GF-D8 (cell line): ENCODE measurements around the gene CXCL9.
"Not testable (repeated sequence)": the region's sequence is repeated elsewhere in the genome, so short reads cannot be mapped to it uniquely, and the experiment has no call there.

Experiments
- DNase-seq: peaks from one replicate; lab custom pipeline; 2025; lab: John Stamatoyannopoulos, UW

The CXCL9 gene

DNA sequence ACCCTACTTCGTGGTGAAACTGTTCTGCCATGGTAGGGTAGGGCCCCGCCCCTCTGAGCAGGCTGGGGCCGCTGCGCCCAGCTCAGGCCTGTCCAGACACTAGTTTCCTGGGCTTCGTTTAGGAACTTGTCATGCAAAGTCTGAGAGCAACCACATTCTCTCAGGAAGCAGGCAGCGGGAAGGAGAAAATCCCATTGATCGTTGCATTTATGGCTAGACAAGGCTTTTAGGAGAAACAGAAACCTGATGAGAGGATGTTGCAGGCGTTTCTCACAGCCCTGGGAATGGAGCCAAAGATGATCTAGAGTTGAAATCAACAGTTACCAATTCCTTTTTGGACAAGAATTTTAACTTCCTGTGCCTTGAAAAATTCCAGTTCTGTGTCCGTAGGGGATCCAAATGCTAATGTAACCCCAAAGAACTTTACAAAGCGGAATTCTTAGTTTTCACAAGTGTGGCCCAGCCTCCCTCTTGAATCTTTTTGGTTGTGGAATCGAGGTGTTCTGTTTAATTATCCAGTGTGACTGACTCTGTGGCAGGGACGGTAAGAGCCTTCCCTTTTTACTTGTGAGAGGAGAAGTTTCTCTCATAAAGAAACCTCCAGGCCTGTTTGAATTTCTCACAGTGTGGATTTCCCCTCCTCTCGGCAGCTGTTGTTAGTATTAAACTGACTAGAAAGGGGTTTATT lies 4.5 kb upstream of the CXCL9 start:
- DNase-seq, result no peak

DNA sequence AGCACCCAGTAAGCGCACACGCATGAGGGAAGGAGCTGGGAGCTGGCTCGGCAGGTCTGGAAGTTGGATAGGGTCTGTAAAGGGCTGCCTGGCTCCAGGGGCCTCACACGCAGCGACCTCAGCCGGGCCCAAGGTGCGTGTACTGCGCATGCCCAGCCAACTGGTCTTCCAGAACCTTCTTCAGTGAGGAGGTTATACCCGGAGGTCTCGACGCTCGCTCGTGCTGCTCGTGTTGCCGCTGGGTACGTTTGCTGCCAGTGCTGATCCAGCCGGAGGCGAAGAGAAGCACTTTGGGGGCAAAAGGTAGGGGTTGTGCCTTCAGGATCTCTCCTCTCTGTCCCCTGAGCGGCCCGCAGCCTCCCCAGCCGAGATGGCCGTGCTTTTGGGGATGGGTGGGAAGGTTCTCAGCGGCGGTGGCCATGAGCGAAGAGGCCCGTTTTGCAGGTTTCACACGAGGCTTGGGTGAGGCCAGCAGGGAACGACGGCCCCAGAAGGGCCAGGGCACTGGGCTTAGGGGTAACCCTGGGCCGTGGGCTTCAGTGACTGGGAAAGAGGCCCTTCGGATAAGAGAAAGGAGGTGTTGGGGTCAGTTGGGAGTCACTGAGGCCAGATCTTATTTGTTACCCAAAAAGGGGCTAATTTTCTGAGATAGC lies 3.8 kb upstream of the CXCL9 start:
- DNase-seq, result no peak

DNA sequence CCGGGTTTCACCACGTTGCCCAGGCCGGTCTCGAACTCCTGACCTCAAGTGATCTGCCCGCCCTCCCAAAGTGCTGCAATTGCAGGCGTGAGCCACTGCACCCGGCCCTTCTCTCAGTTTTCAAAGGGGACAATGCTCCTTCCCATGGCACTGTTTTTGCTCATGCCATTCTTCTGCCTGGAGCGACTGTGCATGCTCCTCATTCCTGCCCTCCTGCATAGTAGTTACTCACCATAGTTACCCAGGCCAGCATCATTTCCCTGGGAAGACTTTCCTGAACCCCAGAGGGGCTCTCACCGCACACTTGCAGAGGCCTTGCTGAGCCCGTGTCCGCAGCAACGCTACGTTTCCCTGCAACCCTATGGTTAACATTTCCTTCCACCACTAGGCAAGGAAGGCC lies 3.3 kb upstream of the CXCL9 start:
- no peak for DNase-seq

DNA sequence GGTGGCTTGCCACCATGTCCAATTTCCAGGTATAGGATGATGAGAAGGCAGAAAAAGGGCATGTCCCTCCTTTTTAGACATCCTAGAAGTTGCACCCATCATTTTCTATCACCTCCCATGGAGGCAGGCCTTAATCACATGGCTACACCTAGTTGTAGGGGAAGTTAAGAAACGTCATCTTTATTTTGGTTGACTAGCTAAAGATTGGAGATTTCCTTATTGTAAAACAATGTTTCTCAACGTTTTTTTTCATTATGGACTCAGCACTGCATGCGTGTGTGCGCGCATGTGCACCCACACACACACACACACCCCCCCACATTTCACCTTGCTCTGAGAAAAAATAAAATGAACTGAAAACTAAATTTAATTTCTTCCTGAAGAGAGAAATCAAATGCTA lies 2.0 kb upstream of the CXCL9 start:
- no peak for DNase-seq

- DNase-seq, result no peak
Observed at GRCh38 chr4:76003620-76004019, 3.7 kb downstream of the CXCL9 start.

DNA sequence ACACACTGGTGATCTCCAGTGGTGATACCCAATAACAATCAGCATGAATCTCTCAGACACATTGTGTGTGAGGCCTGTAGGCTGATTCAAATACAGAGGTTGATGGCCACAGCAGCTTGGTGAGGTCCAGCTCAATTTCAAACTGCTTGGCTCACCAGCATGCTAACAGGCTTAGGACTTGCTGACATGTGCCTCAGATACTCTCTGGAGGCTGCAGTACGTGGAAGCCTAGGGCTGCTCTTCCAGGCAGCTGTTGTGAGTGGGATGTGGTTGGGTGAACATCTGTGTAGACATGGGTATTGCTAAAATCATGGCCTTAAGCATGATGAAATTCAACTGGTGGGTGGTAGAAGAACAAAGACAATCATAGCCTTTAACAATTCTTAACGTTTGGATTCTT lies 4.3 kb downstream of the CXCL9 start:
- peak; percentile 96 for DNase-seq

GRCh38 chr4:76002176-76002575 lies 5.1 kb downstream of the CXCL9 start:
- peak; percentile 87 for DNase-seq

- peak; percentile 77 for DNase-seq
Observed at GRCh38 chr4:76001700-76002099, 5.6 kb downstream of the CXCL9 start.

DNA sequence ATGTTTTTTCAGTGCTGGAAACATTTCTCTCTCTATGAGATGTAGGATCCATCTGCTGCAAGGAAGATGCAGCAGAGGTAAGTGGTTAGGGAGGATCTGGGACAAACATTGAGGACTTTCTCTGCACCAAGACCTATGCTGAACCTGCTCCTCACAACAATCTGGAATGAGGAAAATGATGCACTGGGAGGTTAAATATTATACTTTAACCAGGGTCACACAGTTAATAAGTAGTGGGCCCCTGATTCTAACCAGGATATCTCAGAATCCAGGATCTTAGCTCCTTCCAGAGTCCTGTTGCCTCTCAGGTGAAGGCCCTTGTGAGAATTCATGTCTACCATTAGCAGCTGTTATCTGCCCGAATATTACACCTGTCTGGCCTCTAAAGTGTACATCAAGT lies 7.0 kb downstream of the CXCL9 start:
- DNase-seq, result no peak

DNA sequence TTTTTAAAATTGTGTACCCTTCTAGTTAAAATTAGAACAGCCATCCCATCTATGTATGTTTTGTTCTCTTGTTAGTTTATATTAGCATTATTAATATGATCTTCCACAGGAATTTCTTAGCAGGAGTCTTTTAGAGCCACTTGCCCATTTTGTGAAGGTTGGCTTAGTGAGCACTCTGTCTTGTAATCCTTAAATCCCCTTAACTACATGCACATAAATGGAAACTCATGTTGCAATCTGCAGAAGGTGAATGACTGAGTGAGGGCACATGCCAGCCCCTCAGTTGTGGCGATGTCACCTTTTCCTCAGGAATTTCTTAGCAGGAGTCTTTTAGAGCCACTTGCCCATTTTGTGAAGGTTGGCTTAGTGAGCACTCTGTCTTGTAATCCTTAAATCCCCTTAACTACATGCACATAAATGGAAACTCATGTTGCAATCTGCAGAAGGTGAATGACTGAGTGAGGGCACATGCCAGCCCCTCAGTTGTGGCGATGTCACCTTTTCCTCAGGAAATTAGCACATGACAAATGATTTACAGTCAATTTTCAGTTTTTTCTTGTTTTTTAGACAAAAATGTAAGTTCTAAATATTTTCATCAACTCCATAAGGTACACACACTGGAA lies 8.7 kb downstream of the CXCL9 start:
- DNase-seq, result not testable (repeated sequence)

DNA sequence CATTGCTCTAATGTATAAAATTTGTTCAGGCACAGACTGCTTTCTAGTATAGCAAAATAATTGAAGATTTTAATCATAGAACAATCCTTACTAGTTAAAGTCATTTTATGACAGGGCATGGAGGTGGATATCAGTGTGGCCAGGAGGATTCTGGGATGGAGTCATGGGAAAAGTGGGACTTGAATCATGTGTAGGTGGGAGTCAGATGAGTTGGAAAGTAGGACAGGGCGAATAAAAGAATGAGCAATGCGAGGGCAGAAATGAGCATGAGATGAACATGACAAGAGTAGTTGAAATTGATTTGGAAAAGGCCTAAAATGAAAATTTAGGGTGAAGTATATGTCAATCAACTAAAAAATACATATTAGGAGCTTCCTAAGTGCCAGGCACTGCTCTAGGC lies 9.4 kb downstream of the CXCL9 start:
- DNase-seq, result no peak

GRCh38 chr4:75997081-75997480 lies 10.2 kb downstream of the CXCL9 start:
- no peak for DNase-seq

GRCh38 chr4:75995727-75996126 lies 11.6 kb downstream of the CXCL9 start:
- DNase-seq, result no peak

DNA sequence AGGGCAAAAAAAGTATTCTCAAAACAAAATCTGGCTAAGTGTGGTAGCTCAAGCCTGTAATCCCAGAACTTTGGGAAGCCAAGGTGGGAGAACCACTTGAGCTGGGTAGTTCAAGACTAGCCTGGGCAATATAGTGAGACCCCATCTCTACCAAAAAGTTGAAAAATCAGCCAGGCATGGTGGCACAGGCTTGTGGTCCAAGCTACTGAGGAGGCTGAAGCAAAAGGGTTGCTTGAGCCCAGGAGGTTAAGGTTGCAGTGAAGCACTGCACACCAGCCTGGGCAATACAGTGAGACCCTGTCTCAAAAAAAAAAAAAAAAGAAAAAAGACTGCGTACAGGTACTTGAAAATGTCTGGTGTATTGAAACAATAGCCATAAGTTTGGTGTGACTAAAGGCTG lies 14.8 kb downstream of the CXCL9 start:
- DNase-seq, result no peak

GRCh38 chr4:75989846-75990528 lies 17.3 kb downstream of the CXCL9 start:
- DNase-seq, result no peak

GRCh38 chr4:75985116-75985515 lies 22.2 kb downstream of the CXCL9 start:
- no peak for DNase-seq

DNA sequence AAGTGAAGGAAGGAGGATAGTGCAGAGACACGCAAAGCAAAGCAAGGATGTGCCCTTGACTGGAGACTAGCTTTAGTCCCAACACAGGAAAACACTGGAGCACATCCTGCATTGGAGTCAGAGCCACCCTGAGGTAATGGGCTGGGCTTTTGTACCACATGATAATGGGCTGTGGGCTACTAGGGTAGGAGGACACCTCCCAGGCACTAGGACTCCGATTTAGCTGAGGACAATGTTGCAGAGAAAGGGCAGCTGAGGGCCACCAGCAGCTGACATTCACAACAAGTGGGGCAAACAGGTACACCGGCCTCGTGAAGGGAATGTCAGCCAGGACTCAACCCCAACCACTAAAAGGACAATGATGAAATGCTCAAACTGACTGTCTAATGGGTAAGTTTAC lies 26.7 kb downstream of the CXCL9 start:
- DNase-seq, result no peak

GRCh38 chr4:75976177-75976576 lies 31.1 kb downstream of the CXCL9 start:
- no peak for DNase-seq

- DNase-seq, result no peak
Observed at GRCh38 chr4:75973766-75974165, 33.5 kb downstream of the CXCL9 start.

DNA sequence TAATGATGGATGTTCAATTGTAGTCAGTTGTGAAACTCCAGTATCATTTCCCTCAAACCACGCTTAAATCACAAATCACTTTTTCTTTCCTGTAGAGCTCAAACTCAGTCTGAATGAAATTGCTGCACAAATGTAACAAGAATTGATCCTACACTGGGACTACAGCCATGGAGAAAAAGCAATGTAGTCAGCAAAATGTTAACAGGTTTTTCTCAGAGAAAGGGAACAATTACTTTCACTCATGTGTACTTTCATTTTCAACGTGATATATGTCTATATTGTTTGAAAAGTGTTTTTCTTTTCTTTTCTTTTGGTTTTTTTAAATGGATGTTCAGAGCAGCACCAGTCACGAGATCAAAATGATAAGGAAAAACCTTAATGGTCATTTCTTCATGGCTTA lies 39.2 kb downstream of the CXCL9 start:
- DNase-seq, result no peak

DNA sequence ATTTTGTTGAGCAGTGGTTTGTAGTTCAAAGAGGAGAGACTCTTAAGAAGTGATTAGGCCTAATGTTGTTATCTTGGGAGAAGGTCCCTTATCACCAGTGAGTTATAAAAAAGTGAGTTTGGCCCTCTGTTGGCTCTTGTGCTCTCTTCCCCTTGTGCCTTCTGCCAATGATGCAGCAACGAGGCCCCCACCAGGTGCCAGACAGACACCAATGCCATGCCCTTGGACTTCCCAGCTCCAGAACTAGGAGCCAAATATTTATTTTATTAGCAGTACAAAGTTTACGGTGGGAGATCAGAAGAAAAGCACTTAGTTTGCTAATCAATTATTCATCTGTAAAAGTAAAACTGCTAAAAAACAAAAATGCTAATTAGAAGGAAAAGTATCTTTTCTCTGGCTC lies 43.8 kb downstream of the CXCL9 start:
- DNase-seq, result no peak

- not testable (repeated sequence) for DNase-seq
Observed at GRCh38 chr4:75962072-75962471, 45.2 kb downstream of the CXCL9 start.

DNA sequence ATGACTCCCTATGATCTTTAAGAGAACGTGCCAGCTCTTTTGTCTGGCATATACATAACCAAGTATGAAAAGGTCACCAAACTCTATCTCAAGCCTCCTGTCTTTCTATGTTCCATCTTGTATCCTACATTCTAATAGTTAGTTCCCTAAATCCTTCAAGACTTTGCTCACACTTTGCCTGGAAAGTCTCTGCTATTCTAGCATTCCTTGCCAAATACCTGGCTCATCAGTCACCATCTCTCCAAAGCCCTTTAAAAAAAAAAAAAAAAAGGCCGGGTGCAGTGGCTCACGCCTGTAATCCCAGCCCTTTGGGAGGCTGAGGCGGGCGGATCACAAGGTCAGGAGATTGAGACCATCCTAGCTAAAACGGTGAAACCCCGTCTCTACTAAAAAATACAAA lies 48.8 kb downstream of the CXCL9 start:
- DNase-seq, result not testable (repeated sequence)
